B cell (primary cell): ENCODE results near the gene TTC28.

Source experiments
- CTCF ChIP-seq: fragments of 200-600 bp; IDR thresholded peaks from one replicate; pipeline ENCODE4 v1.8.0; 2022; ENCODE audit warnings: antibody characterized with exemption, mild to moderate bottlenecking
- EZH2 ChIP-seq: IDR thresholded peaks from 2 replicates; pipeline ENCODE4 v1.6.1; 2012; ENCODE audit warnings: borderline replicate concordance, low read depth, mild to moderate bottlenecking, moderate library complexity, low read length; ENCODE audit not compliant: insufficient read depth, poor library complexity, severe bottlenecking

GRCh38 chr22:28589102-28589750 lies 90.4 kb downstream of the TTC28 start:
- TF ChIP-seq CTCF: no peak
- TF ChIP-seq EZH2: no peak
